Common myeloid progenitor, CD34-positive (primary cell): ENCODE measurements around the gene PCK2.

Experiments
- CTCF ChIA-PET: fragments of 350-600 bp; sonication (Branson Sonifier 250); formaldehyde crosslinking; loops from one replicate; lab custom pipeline; 2021; ENCODE audit warnings: antibody characterized with exemption; lab: Charles Lee
- POLR2A ChIA-PET: fragments of 350-600 bp; sonication (Branson Sonifier 250); formaldehyde crosslinking; loops from one replicate; lab custom pipeline; 2021; ENCODE audit warnings: antibody characterized with exemption; lab: Charles Lee
- DNase-seq, 3 donors: peaks; one replicate each; pipeline versions ENCODE4 v3.0.0 to v3.0.0-alpha.2; 2013
- H3K27ac ChIP-seq, 2 experiments: 1 replicate in 1 of 2; 2 replicates in 1 of 2; pipeline ENCODE4 v1.7.0; 2013; ENCODE audit warnings: inconsistent platforms in 2 of 2, low read length in 2 of 2, mild to moderate bottlenecking in 2 of 2, low read depth in 1 of 2, moderate library complexity in 1 of 2; ENCODE audit not compliant: severe bottlenecking in 2 of 2, insufficient read depth in 1 of 2, poor library complexity in 1 of 2
- H3K27me3 ChIP-seq, 5 experiments: replicated peaks in 2 of 5; 1 replicate in 3 of 5; 2 replicates in 2 of 5; pipeline versions ENCODE4 v1.6.1 to v1.7.0; 2013; ENCODE audit warnings: low read length in 4 of 5, mild to moderate bottlenecking in 2 of 5, moderate library complexity in 2 of 5, inconsistent platforms in 1 of 5; ENCODE audit not compliant: insufficient read depth in 5 of 5, control insufficient read depth in 4 of 5
- H3K36me3 ChIP-seq, 4 experiments: 1 replicate in 2 of 4; 2 replicates in 2 of 4; pipeline versions ENCODE4 v1.6.1 to v1.7.0; 2013; ENCODE audit warnings: low read length in 3 of 4, control low read depth in 1 of 4, mild to moderate bottlenecking in 1 of 4; ENCODE audit not compliant: control insufficient read depth in 4 of 4, insufficient read depth in 4 of 4
- H3K4me1 ChIP-seq, 4 experiments: 1 replicate in 3 of 4; 2 replicates in 1 of 4; pipeline versions ENCODE4 v1.6.1 to v1.7.1; 2013; ENCODE audit warnings: low read length in 3 of 4, mild to moderate bottlenecking in 3 of 4, control low read depth in 1 of 4, inconsistent platforms in 1 of 4, moderate library complexity in 1 of 4; ENCODE audit not compliant: control insufficient read depth in 4 of 4, insufficient read depth in 4 of 4; ENCODE audit errors: control extremely low read depth in 1 of 4
- H3K4me3 ChIP-seq, 7 experiments: 1 replicate in 4 of 7; 2 replicates in 3 of 7; pipeline versions ENCODE4 v1.5.1 to v1.7.0; 2013; ENCODE audit warnings: mild to moderate bottlenecking in 7 of 7, low read length in 6 of 7, moderate library complexity in 6 of 7, inconsistent platforms in 2 of 7, low read depth in 2 of 7, control low read depth in 1 of 7; ENCODE audit not compliant: insufficient read depth in 4 of 7, control insufficient read depth in 1 of 7; ENCODE audit errors: extremely low read depth in 1 of 7
- H3K9me3 ChIP-seq, 5 experiments: 1 replicate in 4 of 5; 2 replicates in 1 of 5; pipeline versions ENCODE4 v1.6.1 to v1.7.1; 2013; ENCODE audit warnings: low read length in 4 of 5, mild to moderate bottlenecking in 2 of 5, inconsistent platforms in 1 of 5, low read depth in 1 of 5, moderate library complexity in 1 of 5; ENCODE audit not compliant: control insufficient read depth in 4 of 5, insufficient read depth in 2 of 5; ENCODE audit errors: control extremely low read depth in 1 of 5
- WGBS: methylation state at CpG from one replicate; pipeline ENCODE4 v1.1.5; 2013; ENCODE audit not compliant: insufficient coverage; 5-methylcytosine and 5-hydroxymethylcytosine counted together

PCK2 gene

DNA sequence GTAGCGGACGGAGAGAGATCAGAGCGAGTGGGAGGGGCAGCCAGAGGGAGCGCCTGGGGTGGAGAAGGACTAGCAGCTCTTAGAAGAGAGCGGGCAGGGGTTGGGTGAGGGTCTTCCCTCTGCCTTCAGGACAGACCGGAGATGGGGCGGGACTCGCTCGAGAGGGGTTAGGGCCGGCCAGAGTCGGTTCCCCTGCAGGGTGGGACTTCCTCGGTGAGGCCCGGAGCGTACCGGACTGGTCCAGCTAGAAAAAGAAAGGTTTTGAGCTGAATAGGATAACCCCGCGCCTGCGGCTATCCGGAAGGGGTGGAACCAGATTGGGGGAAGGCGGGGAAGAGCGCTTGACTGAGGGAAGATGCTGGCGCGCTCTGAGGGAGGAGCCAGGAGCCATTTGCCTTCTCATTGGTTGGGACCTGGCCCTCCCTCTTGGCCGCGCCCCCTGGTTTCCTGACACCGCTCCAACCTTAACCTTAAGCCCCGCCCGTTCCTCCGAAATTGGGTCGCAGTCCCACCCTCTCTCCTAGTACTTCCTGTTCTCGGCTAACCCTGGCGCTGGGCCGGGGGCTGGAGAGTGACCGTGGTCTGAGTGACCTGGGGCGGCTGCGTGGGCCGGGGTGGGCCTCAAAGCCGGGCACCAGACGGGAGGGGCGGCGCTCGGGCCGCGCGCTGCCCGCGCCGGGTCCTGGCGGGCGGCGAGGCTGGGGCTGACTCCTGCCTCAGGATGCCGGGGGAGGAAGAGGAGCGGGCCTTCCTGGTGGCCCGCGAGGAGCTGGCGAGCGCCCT lies 53.1 kb downstream of the PCK2 start, which contains the start of gene RNF31:
Gene RNF31 (plus strand): TSS at position 521 of the 783 bp plus-strand sequence. CDS start 201 bp downstream, at position 722.
- POLR2A ChIA-PET: interaction anchor here (0.7 to 2.2 kb wide), 7 partner anchors 9 to 38 kb away, joined by 3 to 16 read pairs (median 4); partner anchors contain the start of genes DCAF11, IRF9, NRL and PSME1
- peaks cover 15 to 53% (median 37%) of the 10 kb centered on the region in 4 experiments for H3K36me3 ChIP-seq

DNA sequence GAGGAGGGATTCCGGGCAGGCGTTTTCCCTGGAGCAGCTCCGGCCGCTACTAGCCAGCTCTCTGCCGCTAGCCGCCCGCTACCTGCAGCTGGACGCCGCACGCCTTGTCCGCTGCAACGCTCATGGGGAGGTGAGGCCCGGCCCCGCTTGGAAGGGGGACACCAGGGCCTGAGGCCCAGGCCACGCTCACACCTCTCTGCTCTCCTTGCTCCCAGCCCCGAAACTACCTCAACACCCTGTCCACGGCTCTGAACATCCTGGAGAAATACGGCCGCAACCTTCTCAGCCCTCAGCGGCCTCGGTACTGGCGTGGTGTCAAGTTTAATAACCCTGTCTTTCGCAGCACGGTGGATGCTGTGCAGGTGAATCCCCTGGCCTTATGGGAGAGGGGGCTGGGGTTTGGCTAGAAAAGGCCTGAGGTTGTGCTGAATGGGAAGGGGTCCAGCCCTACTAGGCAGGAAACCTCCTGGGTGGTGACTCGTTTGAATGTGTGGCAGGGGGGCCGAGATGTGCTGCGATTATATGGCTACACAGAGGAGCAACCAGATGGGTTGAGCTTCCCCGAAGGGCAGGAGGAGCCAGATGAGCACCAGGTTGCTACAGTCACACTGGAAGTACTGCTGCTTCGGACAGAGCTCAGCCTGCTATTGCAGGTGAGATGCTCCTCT lies 53.8 kb downstream of the PCK2 start:
- Histone ChIP-seq H3K9me3 (no peaks in the 10 kb centered on the region), H3K4me3 (peak overlapping the region; percentile 56 to 100 (median 97)), H3K27me3 (no peaks in the 10 kb centered on the region), H3K27ac (peak overlapping the region; percentile 48 to 85), H3K36me3 (peaks cover 15 to 57% (median 38%) of the 10 kb centered on the region in 4 experiments), H3K4me1 (peaks cover 4 to 27% (median 23%) of the 10 kb centered on the region in 4 experiments)
- CTCF ChIA-PET: interaction anchor here (1.0 to 11.6 kb wide), 5 partner anchors 9 to 91 kb away, joined by 3 to 112 read pairs (median 9); partner anchors contain the start of gene IRF9
- DNase-seq: no peak
- POLR2A ChIA-PET: interaction anchor here (0.7 to 2.2 kb wide), 4 partner anchors 12 to 33 kb away, joined by 3 to 16 read pairs (median 6); partner anchors contain the start of genes DCAF11, IRF9, NRL and PSME1
- WGBS: 13% methylated on average over 25 of the region's 29 CpGs

More for the DNA sequence above, 53.1 kb downstream of the PCK2 start, which contains the start of gene RNF31:
- CTCF ChIA-PET: interaction anchor here (0.7 to 11.6 kb wide), 9 partner anchors 8 to 90 kb away, joined by 3 to 112 read pairs (median 6); partner anchors contain the start of genes DCAF11, IRF9, NRL and PSME1
- peak within 1 kb of the TSS; percentile 56 to 100 (median 97) for H3K4me3 ChIP-seq
- peaks cover 4 to 29% (median 27%) of the 10 kb centered on the region in 4 experiments for H3K4me1 ChIP-seq
- H3K27me3 ChIP-seq: no peaks in the 10 kb centered on the region
- no peaks in the 10 kb centered on the region for H3K9me3 ChIP-seq
- WGBS: 0% methylated on average over 46 of the region's 57 CpGs
- DNase-seq: peak; percentile 99
- H3K27ac ChIP-seq: peak within 1 kb of the TSS; percentile 71 to 85

DNA sequence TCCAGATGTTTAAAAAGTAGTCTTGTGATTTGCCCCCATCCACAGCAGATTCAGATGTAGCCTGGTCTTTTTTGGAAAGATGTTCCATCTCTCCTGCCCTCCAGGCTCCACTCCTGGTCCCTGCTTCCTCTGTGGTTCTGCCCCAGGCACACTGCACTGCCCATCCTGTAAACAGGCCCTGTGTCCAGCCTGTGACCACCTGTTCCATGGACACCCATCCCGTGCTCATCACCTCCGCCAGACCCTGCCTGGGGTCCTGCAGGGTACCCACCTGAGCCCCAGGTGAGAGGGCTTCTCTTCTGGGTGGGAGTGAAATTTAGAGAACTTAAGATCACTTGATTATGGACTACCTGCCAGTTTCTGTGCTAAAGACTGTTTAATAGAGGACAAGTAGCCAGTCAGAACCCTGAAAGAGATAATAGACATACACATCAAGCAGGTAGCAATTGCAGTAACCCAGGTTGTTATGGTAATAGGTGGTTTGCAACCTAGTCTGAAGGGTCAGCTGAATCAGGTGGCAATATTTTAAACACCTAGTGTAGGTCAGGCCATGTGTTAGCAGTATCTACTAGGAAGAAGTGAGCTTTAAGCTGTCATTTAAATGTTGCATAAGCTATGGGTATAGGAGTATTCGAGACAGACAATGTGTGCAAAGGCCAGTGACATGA lies 55.3 kb downstream of the PCK2 start:
- Histone ChIP-seq H3K4me1 (peaks cover 4 to 27% (median 23%) of the 10 kb centered on the region in 4 experiments), H3K36me3 (peaks cover 14 to 46% (median 32%) of the 10 kb centered on the region in 4 experiments), H3K9me3 (no peaks in the 10 kb centered on the region), H3K27me3 (no peaks in the 10 kb centered on the region), H3K4me3 (no peak overlapping the region), H3K27ac (no peak overlapping the region)
- no peak for DNase-seq
- ChIA-PET CTCF (interaction anchor here (0.6 to 11.6 kb wide), 5 partner anchors 8 to 15 kb away, joined by 3 to 112 read pairs (median 3); partner anchors contain the start of genes EMC9 and IRF9), POLR2A (no interaction called here)
- 100% methylated on average over 2 of the region's 3 CpGs for WGBS

DNA sequence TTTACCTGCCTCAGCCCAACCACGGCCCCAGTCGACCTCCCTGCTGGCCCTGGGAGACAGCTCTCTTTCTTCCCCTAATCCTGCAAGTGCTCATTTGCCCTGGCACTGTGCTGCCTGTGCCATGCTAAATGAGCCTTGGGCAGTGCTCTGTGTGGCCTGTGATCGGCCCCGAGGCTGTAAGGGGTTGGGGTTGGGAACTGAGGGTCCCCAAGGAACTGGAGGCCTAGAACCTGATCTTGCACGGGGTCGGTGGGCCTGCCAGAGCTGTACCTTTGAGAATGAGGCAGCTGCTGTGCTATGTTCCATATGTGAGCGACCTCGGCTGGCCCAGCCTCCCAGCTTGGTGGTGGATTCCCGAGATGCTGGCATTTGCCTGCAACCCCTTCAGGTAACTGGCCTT lies 56.0 kb downstream of the PCK2 start:
- POLR2A ChIA-PET: no interaction called here
- Histone ChIP-seq H3K4me3 (no peak overlapping the region), H3K9me3 (no peaks in the 10 kb centered on the region), H3K4me1 (peaks cover 4 to 24% (median 21%) of the 10 kb centered on the region in 4 experiments), H3K27me3 (no peaks in the 10 kb centered on the region), H3K36me3 (peaks cover 20 to 51% (median 36%) of the 10 kb centered on the region in 4 experiments), H3K27ac (no peak overlapping the region)
- no peak for DNase-seq
- CTCF ChIA-PET: interaction anchor here (0.6 to 11.6 kb wide), 5 partner anchors 9 to 30 kb away, joined by 3 to 112 read pairs (median 3); partner anchors contain the start of genes EMC9 and IRF9
- WGBS: 95% methylated on average over 7 of the region's 9 CpGs

DNA sequence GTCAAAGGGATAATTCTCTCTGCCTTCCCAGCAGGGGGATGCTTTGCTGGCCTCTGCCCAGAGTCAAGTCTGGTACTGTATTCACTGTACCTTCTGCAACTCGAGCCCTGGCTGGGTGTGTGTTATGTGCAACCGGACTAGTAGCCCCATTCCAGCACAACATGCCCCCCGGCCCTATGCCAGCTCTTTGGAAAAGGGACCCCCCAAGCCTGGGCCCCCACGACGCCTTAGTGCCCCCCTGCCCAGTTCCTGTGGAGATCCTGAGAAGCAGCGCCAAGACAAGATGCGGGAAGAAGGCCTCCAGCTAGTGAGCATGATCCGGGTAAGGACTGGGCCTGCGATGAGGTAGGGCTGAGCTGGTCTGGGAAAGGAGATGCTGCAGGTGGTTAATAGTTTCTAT lies 56.5 kb downstream of the PCK2 start:
- peaks cover 4 to 18% (median 16%) of the 10 kb centered on the region in 4 experiments for H3K4me1 ChIP-seq
- no peak for DNase-seq
- H3K9me3 ChIP-seq: no peaks in the 10 kb centered on the region
- POLR2A ChIA-PET: no interaction called here
- 100% methylated on average over 7 of the region's 9 CpGs for WGBS
- no peak overlapping the region for H3K4me3 ChIP-seq
- H3K27me3 ChIP-seq: no peaks in the 10 kb centered on the region
- peaks cover 25 to 56% (median 41%) of the 10 kb centered on the region in 4 experiments for H3K36me3 ChIP-seq
- no peak overlapping the region for H3K27ac ChIP-seq
- CTCF ChIA-PET: interaction anchor here (0.8 to 11.6 kb wide), 5 partner anchors 9 to 41 kb away, joined by 3 to 112 read pairs (median 4); partner anchors contain the start of genes EMC9 and IRF9

DNA sequence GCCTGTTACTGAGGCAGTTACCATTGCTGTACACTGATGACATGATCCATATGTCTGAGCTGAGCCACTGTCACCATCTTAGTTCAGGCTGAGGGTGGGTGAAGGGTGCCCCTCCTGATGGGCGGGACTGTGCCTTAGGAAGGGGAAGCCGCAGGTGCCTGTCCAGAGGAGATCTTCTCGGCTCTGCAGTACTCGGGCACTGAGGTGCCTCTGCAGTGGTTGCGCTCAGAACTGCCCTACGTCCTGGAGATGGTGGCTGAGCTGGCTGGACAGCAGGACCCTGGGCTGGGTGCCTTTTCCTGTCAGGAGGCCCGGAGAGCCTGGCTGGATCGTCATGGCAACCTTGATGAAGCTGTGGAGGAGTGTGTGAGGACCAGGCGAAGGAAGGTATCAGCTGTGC lies 56.9 kb downstream of the PCK2 start:
- Histone ChIP-seq H3K27ac (no peak overlapping the region), H3K4me3 (no peak overlapping the region), H3K27me3 (no peaks in the 10 kb centered on the region), H3K36me3 (peaks cover 26 to 60% (median 43%) of the 10 kb centered on the region in 4 experiments), H3K9me3 (no peaks in the 10 kb centered on the region), H3K4me1 (peaks cover under 1 to 14% (median 12%) of the 10 kb centered on the region in 4 experiments)
- 96% methylated on average over 8 of the region's 9 CpGs for WGBS
- ChIA-PET POLR2A (no interaction called here), CTCF (interaction anchor here (0.8 to 11.6 kb wide), 5 partner anchors 10 to 58 kb away, joined by 3 to 112 read pairs (median 3); partner anchors contain the start of gene IRF9)
- DNase-seq: no peak
